DOHH2 (cell line): ENCODE measurements around the gene OLFML3.

Experiments used
- H3F3A ChIP-seq: fragments of 200-600 bp; sonication (generic), shearing (Covaris generic); 2 replicates; pipeline ENCODE4 v1.6.0; 2016; ENCODE audit warnings: antibody characterized with exemption, mild to moderate bottlenecking; ENCODE audit not compliant: control insufficient read depth, insufficient read depth
- H3K27ac ChIP-seq: fragments of 200-600 bp; sonication (generic); 2 replicates; pipeline ENCODE4 v1.5.1; 2014; ENCODE audit warnings: low read depth, mild to moderate bottlenecking, low read length, moderate library complexity
- H3K27me3 ChIP-seq: fragments of 200-600 bp; sonication (generic); 2 replicates; pipeline ENCODE4 v1.6.1; 2014; ENCODE audit warnings: mild to moderate bottlenecking, low read length, mixed read lengths; ENCODE audit not compliant: control insufficient read depth
- H3K36me3 ChIP-seq: fragments of 200-600 bp; sonication (generic); 2 replicates; pipeline ENCODE4 v1.6.1; 2014; ENCODE audit warnings: mild to moderate bottlenecking, low read length, moderate library complexity, mixed read lengths; ENCODE audit not compliant: control insufficient read depth
- H3K4me1 ChIP-seq: fragments of 200-600 bp; sonication (generic); 2 replicates; pipeline ENCODE4 v1.6.1; 2014; ENCODE audit warnings: mild to moderate bottlenecking, low read length, mixed read lengths; ENCODE audit not compliant: control insufficient read depth
- H3K4me2 ChIP-seq: fragments of 200-600 bp; sonication (generic); 2 replicates; pipeline ENCODE4 v1.6.0; 2014; ENCODE audit warnings: mild to moderate bottlenecking, low read length, moderate library complexity
- H3K4me3 ChIP-seq: fragments of 200-600 bp; sonication (generic); 2 replicates; pipeline ENCODE4 v1.5.1; 2014; ENCODE audit warnings: mild to moderate bottlenecking, low read length, mixed read lengths
- H3K79me2 ChIP-seq: fragments of 200-600 bp; sonication (generic); 2 replicates; pipeline ENCODE4 v1.6.1; 2014; ENCODE audit warnings: mild to moderate bottlenecking, low read length, mixed read lengths; ENCODE audit not compliant: control insufficient read depth
- H3K9me2 ChIP-seq: fragments of 200-600 bp; sonication (generic); replicated peaks from 2 replicates; pipeline ENCODE4 v1.6.1; 2014; ENCODE audit warnings: mild to moderate bottlenecking, low read length, mixed read lengths; ENCODE audit not compliant: control insufficient read depth
- H3K9me3 ChIP-seq: fragments of 200-600 bp; sonication (generic); 2 replicates; pipeline ENCODE4 v1.6.1; 2014; ENCODE audit warnings: antibody characterized with exemption, low read length, mixed read lengths; ENCODE audit not compliant: control insufficient read depth, insufficient read depth
- H4K20me1 ChIP-seq: fragments of 200-600 bp; sonication (generic); 2 replicates; pipeline ENCODE4 v1.6.0; 2014; ENCODE audit warnings: low read depth, mild to moderate bottlenecking, antibody characterized with exemption, low read length, moderate library complexity; ENCODE audit not compliant: control insufficient read depth, insufficient read depth
- EZH2phosphoT487 ChIP-seq: fragments of 200-600 bp; sonication (generic); IDR thresholded peaks from 2 replicates; pipeline ENCODE4 v1.6.1; 2017; ENCODE audit warnings: borderline replicate concordance, mild to moderate bottlenecking, antibody characterized with exemption, low read length, moderate library complexity, mixed read lengths
- TF ChIP-seq, protein P1 (sequence below): fragments of 200-600 bp; sonication (generic); IDR thresholded peaks from one replicate; pipeline ENCODE4 v1.5.1; 2014; ENCODE audit warnings: antibody characterized with exemption, mild to moderate bottlenecking, low read depth, low read length; ENCODE audit not compliant: poor library complexity, severe bottlenecking

OLFML3 gene

DNA sequence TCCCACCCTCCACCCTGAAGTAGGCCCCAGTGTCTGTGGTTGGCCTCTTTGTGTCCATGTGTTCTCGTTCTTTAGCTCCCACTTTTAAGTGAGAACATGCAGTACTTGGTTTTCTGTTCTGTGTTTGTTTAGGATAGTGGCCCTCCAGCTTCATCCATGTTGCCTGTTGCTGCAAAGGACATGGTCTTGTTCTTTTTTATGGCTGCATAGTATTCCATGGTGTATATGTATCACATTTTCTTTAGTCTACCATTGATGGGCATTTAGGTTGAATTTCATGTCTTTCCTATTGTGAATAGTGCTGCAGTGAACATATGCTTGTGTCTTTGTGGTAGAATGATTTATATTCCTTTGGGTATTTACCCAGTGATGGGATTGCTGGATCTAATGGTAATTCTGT, 44.1 kb upstream of the OLFML3 start:
- TF ChIP-seq, protein P1, sequence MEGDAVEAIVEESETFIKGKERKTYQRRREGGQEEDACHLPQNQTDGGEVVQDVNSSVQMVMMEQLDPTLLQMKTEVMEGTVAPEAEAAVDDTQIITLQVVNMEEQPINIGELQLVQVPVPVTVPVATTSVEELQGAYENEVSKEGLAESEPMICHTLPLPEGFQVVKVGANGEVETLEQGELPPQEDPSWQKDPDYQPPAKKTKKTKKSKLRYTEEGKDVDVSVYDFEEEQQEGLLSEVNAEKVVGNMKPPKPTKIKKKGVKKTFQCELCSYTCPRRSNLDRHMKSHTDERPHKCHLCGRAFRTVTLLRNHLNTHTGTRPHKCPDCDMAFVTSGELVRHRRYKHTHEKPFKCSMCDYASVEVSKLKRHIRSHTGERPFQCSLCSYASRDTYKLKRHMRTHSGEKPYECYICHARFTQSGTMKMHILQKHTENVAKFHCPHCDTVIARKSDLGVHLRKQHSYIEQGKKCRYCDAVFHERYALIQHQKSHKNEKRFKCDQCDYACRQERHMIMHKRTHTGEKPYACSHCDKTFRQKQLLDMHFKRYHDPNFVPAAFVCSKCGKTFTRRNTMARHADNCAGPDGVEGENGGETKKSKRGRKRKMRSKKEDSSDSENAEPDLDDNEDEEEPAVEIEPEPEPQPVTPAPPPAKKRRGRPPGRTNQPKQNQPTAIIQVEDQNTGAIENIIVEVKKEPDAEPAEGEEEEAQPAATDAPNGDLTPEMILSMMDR = no peak
- TF ChIP-seq EZH2phosphoT487 = no peak
- Histone ChIP-seq H3K79me2 (peaks cover 100% of the 10 kb centered on the region), H3K36me3 (peaks cover 12% of the 10 kb centered on the region), H3K4me1 (peaks cover 47% of the 10 kb centered on the region), H3F3A (peaks cover 6% of the 10 kb centered on the region), H4K20me1 (peaks cover 15% of the 10 kb centered on the region; the same call in 1 of the 2 replicates), H3K9me3 (no peaks in the 10 kb centered on the region), H3K27me3 (no peaks in the 10 kb centered on the region), H3K4me2 (no peak overlapping the region), H3K9me2 (no peaks in the 10 kb centered on the region), H3K4me3 (no peak overlapping the region), H3K27ac (no peak overlapping the region)

DNA sequence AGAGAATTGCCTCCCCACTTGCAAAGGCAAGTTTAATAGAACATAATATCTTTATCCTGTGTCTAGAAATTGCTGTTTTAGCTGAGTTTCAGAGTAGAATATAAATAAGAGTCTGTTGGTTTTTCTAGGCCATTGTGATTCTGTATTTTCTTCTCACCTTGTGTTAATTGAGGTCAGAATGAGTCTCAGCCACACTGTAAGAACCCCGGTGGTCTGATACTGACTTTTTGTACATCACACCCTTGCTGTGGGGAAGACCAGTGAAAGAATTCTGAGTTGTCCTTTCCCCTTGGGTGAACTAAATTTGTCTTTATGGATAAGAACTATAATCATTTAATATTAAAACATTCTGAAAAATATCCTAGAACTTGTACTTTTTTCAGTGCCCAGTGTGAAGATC, 43.3 kb upstream of the OLFML3 start:
- H3F3A ChIP-seq = peaks cover 6% of the 10 kb centered on the region
- no peak overlapping the region for H3K27ac ChIP-seq
- H3K9me2 ChIP-seq = no peaks in the 10 kb centered on the region
- H3K4me2 ChIP-seq = no peak overlapping the region
- no peaks in the 10 kb centered on the region for H3K27me3 ChIP-seq
- peaks cover 15% of the 10 kb centered on the region; the same call in 1 of the 2 replicates for H4K20me1 ChIP-seq
- H3K36me3 ChIP-seq = peaks cover 20% of the 10 kb centered on the region
- peaks cover 100% of the 10 kb centered on the region for H3K79me2 ChIP-seq
- peaks cover 41% of the 10 kb centered on the region for H3K4me1 ChIP-seq
- H3K4me3 ChIP-seq = no peak overlapping the region
- TF ChIP-seq, protein P1 = no peak
- no peak for TF ChIP-seq EZH2phosphoT487
- H3K9me3 ChIP-seq = no peaks in the 10 kb centered on the region

DNA sequence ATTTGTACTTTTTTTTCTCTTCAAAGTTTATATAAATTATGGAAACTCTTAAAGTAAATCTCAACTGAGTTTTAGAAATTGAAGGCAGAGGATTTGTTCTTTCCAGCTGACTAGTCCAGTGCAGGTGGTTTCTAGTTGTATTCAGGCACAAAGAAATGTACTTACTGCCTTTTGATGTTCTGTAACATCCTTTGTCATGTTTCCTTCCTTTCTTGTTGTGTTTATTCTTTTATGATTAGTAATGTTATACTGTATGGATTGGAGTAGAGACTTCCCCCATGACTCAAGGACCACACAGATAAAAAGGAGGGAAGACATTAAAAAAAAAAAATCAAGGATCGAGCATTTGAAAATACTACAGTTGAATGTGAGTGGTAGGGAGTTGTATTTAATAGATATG, 42.1 kb upstream of the OLFML3 start:
- Histone ChIP-seq H3K79me2 (peaks cover 95% of the 10 kb centered on the region), H3K4me3 (no peak overlapping the region), H3K9me2 (no peaks in the 10 kb centered on the region), H3K4me1 (peaks cover 30% of the 10 kb centered on the region), H3F3A (peaks cover 6% of the 10 kb centered on the region; the same call in 1 of the 2 replicates), H3K36me3 (peaks cover 25% of the 10 kb centered on the region), H4K20me1 (peaks cover 12% of the 10 kb centered on the region; the same call in 1 of the 2 replicates), H3K9me3 (no peaks in the 10 kb centered on the region), H3K27ac (no peak overlapping the region), H3K4me2 (no peak overlapping the region), H3K27me3 (no peaks in the 10 kb centered on the region)
- TF ChIP-seq, protein P1 = no peak
- TF ChIP-seq EZH2phosphoT487 = no peak

DNA sequence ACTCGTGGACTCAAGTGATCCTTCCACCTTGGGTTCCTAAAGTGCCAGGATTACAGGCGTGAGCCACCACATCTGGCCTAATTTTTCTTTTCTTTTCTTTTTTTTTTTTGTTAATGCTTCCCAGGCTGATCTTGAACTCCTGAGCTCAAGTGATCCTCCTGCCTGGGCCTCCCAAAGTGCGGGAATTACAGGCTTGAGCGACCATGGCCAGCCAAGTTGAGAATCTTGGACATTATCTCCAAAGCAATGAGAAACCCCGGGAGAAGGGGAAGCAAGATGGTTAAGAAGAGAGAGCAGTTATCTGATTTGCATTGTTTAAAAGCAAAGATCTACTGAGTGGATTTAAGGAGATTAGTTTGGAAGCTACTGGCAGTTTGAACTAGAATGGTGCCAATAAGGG, 41.1 kb upstream of the OLFML3 start:
- peaks cover 6% of the 10 kb centered on the region; the same call in 1 of the 2 replicates for H3F3A ChIP-seq
- TF ChIP-seq EZH2phosphoT487 = no peak
- TF ChIP-seq, protein P1 = no peak
- H4K20me1 ChIP-seq = peaks cover 12% of the 10 kb centered on the region; the same call in 1 of the 2 replicates
- H3K9me3 ChIP-seq = no peaks in the 10 kb centered on the region
- H3K4me3 ChIP-seq = no peak overlapping the region
- H3K4me2 ChIP-seq = no peak overlapping the region
- H3K79me2 ChIP-seq = peaks cover 92% of the 10 kb centered on the region
- H3K27me3 ChIP-seq = no peaks in the 10 kb centered on the region
- no peaks in the 10 kb centered on the region for H3K9me2 ChIP-seq
- no peak overlapping the region for H3K27ac ChIP-seq
- H3K4me1 ChIP-seq = peaks cover 30% of the 10 kb centered on the region
- peaks cover 33% of the 10 kb centered on the region for H3K36me3 ChIP-seq
